OCI-LY1 (cell line): Measurements from ENCODE around the gene ADGRG1.

Experiments
- EZH2 ChIP-seq: fragments of 200-600 bp; sonication (generic), shearing (Covaris generic); IDR thresholded peaks from 2 replicates; pipeline ENCODE4 v1.8.0; 2017; ENCODE audit warnings: borderline replicate concordance, mixed run types, mild to moderate bottlenecking, antibody characterized with exemption, low read length, moderate library complexity, mixed read lengths
- TF ChIP-seq, protein P1 (sequence below): fragments of 200-600 bp; sonication (generic), shearing (Covaris generic); IDR thresholded peaks from 2 replicates; pipeline ENCODE4 v1.5.1; 2017; ENCODE audit warnings: mild to moderate bottlenecking, antibody characterized with exemption, low read length, moderate library complexity, mixed read lengths

DNA sequence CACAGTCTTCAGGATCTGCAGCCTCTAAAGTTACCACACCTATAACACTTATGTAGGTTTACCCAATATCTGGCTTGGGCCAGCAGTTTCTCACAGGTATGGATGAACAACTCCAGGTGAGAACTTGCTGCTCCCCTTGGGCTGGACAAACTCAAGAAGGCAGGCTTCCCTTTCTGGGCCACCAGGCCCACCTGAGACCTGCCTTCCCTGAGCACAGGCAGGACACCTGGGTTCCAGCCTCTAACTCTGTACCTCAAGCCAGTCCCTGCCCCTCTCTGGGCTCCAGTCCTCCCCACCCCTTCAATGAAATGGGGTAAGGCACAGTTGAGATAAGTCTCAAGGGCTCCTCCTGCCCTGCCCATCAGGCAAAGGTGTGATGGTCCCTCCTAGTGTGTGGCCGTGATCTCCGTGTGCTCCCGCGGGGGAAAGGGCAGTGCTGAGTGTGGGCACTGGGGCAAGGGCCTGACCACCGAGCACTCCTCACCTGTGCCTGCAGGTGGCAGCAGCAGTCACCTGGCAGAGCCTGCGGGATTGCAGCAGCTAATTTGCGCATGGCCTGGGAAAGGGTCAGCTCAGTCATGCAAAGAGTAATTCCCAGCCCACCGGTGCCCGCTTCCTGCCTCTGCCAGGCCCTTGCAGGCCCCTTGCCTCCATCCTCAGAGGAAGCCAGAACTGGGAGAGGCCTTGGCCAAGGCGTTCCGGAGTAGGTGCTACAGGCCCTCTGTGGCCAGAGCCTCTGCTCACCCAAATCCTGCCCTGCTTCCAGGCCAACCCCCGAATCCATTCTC is 28.2 kb upstream of the ADGRG1 start:
- TF ChIP-seq, protein P1, sequence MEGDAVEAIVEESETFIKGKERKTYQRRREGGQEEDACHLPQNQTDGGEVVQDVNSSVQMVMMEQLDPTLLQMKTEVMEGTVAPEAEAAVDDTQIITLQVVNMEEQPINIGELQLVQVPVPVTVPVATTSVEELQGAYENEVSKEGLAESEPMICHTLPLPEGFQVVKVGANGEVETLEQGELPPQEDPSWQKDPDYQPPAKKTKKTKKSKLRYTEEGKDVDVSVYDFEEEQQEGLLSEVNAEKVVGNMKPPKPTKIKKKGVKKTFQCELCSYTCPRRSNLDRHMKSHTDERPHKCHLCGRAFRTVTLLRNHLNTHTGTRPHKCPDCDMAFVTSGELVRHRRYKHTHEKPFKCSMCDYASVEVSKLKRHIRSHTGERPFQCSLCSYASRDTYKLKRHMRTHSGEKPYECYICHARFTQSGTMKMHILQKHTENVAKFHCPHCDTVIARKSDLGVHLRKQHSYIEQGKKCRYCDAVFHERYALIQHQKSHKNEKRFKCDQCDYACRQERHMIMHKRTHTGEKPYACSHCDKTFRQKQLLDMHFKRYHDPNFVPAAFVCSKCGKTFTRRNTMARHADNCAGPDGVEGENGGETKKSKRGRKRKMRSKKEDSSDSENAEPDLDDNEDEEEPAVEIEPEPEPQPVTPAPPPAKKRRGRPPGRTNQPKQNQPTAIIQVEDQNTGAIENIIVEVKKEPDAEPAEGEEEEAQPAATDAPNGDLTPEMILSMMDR: peak; percentile 69
- no peak for TF ChIP-seq EZH2
